Activated CD4-positive, alpha-beta T cell treated with anti-CD3 and anti-CD28 coated beads, Interleukin-2, amount 10 ng/mL, durations not matched to agents 24 days and 14 days (primary cell): Measurements from ENCODE around the gene ABL2. TPM values are rescaled to one million over a fixed set of nuclear protein-coding genes. Genes with fewer than 3 reads are reported as not detected.
"Not testable (repeated sequence)": the region's sequence is repeated elsewhere in the genome, so short reads cannot be mapped to it uniquely, and the experiment has no call there.

Experiments used
- DNase-seq: peaks from one replicate; pipeline ENCODE4 v3.0.0; 2022
- H3K27ac Mint-ChIP-seq: one replicate; pipeline ENCODE4 v1.8.0; 2022; ENCODE audit warnings: mild to moderate bottlenecking, mixed read lengths
- H3K27me3 Mint-ChIP-seq: one replicate; pipeline ENCODE4 v1.8.0; 2022; ENCODE audit warnings: mixed read lengths
- H3K36me3 Mint-ChIP-seq: one replicate; pipeline ENCODE4 v1.8.0; 2022; ENCODE audit warnings: low read depth, mild to moderate bottlenecking, mixed read lengths
- H3K4me1 Mint-ChIP-seq: one replicate; pipeline ENCODE4 v1.8.0; 2021; ENCODE audit warnings: mixed read lengths
- H3K4me3 Mint-ChIP-seq: one replicate; pipeline ENCODE4 v1.8.0; 2022; ENCODE audit warnings: mild to moderate bottlenecking, moderate library complexity, mixed read lengths
- H3K9me3 Mint-ChIP-seq: one replicate; pipeline ENCODE4 v1.8.0; 2021; ENCODE audit warnings: mixed read lengths
- intact Hi-C: fragments of 100-400 bp; cut with micrococcal nuclease; formaldehyde crosslinking; loops from one replicate; pipeline ENCODE4 v1.15.1; 2023
- total RNA-seq: library from RNA; stranded (reverse); gene quantifications from 2 replicates; pipeline ENCODE4 v1.2.3, GENCODE V29; 2022

Gene ABL2
- total RNA-seq, 1 donor from 2014 or later = 11.1 TPM

DNA sequence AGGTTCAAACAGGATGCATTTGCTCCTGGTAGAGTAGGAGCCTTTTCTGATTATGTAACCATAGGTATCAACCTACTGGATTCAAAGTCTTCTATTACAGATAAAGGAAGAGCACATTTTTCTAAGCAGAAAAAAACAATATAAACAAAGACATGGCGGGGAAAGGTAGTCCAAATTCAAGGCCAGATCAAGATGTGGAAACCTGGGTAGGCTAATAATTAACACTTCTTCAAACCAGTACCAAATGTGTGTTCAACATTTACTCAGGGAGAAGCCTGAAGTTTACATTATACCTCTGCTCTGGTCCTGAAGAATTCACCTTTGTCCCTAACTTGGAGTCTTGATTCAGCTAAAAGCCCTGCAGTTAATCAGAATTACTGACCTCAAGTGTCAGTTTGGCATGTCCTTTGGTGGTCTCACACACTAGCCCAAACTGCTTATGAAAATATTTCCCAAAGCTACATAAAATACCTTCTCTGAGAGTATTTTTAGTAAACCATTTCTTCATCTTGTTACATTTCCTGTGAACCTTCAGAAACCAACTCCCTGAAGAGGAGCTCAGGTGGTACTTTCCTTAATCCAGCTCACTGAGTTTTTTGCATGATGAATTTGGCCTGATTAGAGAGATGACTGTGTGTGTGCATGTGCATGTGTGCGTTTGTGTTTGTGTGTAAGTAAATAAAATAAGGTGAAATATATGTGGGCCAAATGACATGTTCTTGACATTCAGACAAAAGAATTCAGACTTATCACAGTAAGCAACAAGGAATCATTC, 77.4 kb downstream of the ABL2 start:
- no peak for DNase-seq
- H3K27ac Mint-ChIP-seq = no peak overlapping the region
- no peaks in the 10 kb centered on the region for H3K36me3 Mint-ChIP-seq
- no peaks in the 10 kb centered on the region for H3K9me3 Mint-ChIP-seq
- H3K4me1 Mint-ChIP-seq = peaks cover 7% of the 10 kb centered on the region
- no peaks in the 10 kb centered on the region for H3K27me3 Mint-ChIP-seq
- intact Hi-C loops = no loop called here
- no peak overlapping the region for H3K4me3 Mint-ChIP-seq

DNA sequence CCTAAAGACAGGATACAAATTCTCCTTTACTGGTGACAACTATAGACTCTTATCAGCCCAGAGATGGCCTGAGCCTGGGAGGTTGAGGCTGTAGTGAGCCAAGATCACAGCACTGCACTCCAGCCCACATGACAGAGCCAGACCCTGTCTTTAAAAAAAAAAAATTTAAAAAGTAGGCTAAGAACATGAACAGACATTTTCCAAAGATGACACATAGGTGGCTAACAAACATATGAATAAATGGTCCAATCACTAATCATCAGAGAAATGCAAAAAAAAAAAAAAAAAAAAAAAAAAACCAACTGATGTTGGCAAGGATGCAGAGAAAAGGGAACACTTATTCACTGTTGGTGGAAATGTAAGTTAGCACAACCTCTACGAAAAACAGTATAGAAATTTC, 82.6 kb downstream of the ABL2 start:
- no peak for DNase-seq
- no peaks in the 10 kb centered on the region for H3K27me3 Mint-ChIP-seq
- H3K27ac Mint-ChIP-seq = no peak overlapping the region
- intact Hi-C loops = no loop called here
- H3K36me3 Mint-ChIP-seq = no peaks in the 10 kb centered on the region
- H3K4me1 Mint-ChIP-seq = peaks cover 12% of the 10 kb centered on the region
- no peak overlapping the region for H3K4me3 Mint-ChIP-seq
- no peaks in the 10 kb centered on the region for H3K9me3 Mint-ChIP-seq

DNA sequence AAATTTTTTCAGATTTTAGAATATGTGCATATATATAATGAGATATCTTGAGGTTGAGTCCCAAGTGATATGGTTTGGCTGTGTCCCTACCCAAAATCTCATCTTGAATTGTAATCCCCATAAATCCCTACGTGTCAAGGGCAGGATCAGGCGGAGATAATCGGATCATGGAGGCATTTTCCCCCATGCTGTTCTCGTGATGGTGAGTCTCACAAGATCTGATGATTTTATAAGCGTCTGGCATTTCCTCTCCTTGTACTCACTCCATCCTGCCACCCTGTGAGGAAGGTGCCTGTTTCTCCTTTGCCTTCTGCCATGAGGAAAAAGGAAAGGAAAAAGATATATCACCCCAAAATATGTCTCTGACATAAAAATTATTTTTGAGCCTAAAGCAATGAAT, 83.0 kb downstream of the ABL2 start:
- Mint-ChIP-seq H3K27ac (no peak overlapping the region), H3K4me1 (peaks cover 17% of the 10 kb centered on the region), H3K27me3 (no peaks in the 10 kb centered on the region), H3K36me3 (no peaks in the 10 kb centered on the region), H3K9me3 (no peaks in the 10 kb centered on the region), H3K4me3 (no peak overlapping the region)
- DNase-seq = no peak
- intact Hi-C loops = no loop called here

DNA sequence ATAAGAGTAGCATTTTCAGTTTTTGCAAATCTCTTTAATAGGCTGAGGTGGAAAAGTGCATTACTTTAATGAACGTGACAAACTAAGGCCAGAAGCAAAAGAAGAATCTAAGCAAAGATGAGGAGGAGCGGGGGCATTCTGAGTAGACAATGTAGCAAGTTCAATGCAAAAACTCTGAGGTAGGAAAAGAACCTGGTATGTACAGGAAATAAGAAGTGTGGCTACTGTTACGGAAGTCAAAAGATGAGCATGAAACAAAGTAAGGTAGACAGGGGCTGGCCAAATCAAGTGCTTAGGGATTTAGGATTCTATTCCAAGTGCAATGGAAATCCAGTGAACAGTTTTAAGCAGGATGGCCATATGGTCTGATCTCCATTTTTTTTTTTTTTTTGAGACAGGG, 84.0 kb downstream of the ABL2 start:
- intact Hi-C loops = no loop called here
- no peaks in the 10 kb centered on the region for H3K27me3 Mint-ChIP-seq
- no peaks in the 10 kb centered on the region for H3K9me3 Mint-ChIP-seq

DNA sequence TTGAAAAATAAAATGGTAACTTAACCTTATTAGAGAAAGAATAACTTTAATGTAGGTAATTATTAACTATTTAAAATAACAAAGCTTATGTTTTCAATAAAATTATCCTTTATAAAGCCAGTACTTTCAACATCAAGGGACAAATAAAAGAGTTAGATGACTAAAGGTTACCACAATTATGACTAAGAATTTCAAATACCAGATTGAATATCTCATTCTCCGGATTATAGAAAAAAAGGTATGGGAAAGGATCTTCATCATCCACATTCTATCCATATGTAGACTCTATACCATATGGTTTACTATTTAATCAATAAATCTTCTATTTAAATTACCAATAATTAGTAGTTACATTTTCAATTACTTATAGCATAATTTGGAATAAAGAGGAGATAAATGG, 84.9 kb downstream of the ABL2 start:
- peaks cover 30% of the 10 kb centered on the region for H3K4me1 Mint-ChIP-seq
- intact Hi-C loops = loop anchor here (5.0 kb wide), 4 partner anchors 62 to 738 kb away; partner anchors contain the start of genes FAM20B, SOAT1, TOR1AIP1 and TOR3A

More for the DNA sequence above, 84.0 kb downstream of the ABL2 start:
- Mint-ChIP-seq H3K27ac (no peak overlapping the region), H3K36me3 (no peaks in the 10 kb centered on the region), H3K4me3 (no peak overlapping the region), H3K4me1 (peaks cover 23% of the 10 kb centered on the region)
- DNase-seq = no peak

DNA sequence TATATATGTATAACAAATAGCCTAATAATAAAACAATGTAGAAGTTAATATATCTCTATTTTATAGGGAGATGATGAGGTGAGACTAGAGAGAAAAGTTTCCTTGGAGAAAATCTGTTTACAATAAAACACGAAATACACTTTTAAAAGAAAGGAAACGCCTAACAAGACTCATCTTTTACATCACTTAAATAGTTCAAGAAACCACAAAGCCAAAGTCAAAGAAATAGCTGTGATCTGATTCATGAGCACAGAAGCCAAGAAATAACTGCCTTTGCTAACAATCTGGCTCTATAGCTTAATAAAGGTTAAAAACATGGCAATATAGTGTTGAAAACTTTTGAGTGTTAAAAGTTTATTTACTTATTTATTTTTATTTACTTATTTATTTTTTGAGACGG, 86.2 kb downstream of the ABL2 start:
- Mint-ChIP-seq H3K4me1 (peaks cover 30% of the 10 kb centered on the region), H3K27me3 (no peaks in the 10 kb centered on the region), H3K9me3 (no peaks in the 10 kb centered on the region), H3K27ac (no peak overlapping the region), H3K4me3 (no peak overlapping the region), H3K36me3 (peaks cover 2% of the 10 kb centered on the region)
- DNase-seq = no peak
- intact Hi-C loops = loop anchor here (5.0 kb wide), 4 partner anchors 61 to 739 kb away; partner anchors contain the start of genes FAM20B, SOAT1, TOR1AIP1 and TOR3A

More for the DNA sequence above, 84.9 kb downstream of the ABL2 start:
- no peak overlapping the region for H3K27ac Mint-ChIP-seq
- no peaks in the 10 kb centered on the region for H3K27me3 Mint-ChIP-seq
- no peak overlapping the region for H3K4me3 Mint-ChIP-seq
- H3K9me3 Mint-ChIP-seq = no peaks in the 10 kb centered on the region
- H3K36me3 Mint-ChIP-seq = no peaks in the 10 kb centered on the region
- DNase-seq = no peak

DNA sequence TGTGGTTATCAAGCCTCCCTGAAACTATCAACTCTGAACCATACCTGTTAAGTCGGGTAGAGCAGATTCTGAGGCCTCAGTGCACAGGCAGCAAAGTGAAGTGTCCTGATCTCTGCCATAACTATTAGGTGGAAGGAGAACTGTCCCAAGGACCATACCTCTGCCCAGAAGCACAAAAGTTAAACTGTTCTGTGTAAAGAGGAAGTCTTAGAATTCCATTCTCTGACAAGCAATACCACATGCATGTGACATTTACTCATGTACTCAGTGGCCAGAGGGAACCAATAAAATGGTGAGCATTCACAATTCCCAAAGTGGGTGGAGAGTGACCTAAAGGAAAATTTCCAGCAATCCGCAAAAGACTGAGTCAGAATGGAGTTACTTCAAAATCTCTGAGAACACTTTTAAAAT, 86.6 kb downstream of the ABL2 start:
- peak overlapping the region; percentile 81 for H3K27ac Mint-ChIP-seq
- no peaks in the 10 kb centered on the region for H3K9me3 Mint-ChIP-seq
- intact Hi-C loops = loop anchor here (1.0 to 5.0 kb wide), 6 partner anchors 14 to 739 kb away; partner anchors contain the start of genes FAM20B, SOAT1, TOR1AIP1 and TOR3A
- no peaks in the 10 kb centered on the region for H3K27me3 Mint-ChIP-seq
- H3K36me3 Mint-ChIP-seq = peaks cover 2% of the 10 kb centered on the region
- peak overlapping the region; percentile 63 for H3K4me3 Mint-ChIP-seq
- DNase-seq = no peak
- H3K4me1 Mint-ChIP-seq = peaks cover 30% of the 10 kb centered on the region

DNA sequence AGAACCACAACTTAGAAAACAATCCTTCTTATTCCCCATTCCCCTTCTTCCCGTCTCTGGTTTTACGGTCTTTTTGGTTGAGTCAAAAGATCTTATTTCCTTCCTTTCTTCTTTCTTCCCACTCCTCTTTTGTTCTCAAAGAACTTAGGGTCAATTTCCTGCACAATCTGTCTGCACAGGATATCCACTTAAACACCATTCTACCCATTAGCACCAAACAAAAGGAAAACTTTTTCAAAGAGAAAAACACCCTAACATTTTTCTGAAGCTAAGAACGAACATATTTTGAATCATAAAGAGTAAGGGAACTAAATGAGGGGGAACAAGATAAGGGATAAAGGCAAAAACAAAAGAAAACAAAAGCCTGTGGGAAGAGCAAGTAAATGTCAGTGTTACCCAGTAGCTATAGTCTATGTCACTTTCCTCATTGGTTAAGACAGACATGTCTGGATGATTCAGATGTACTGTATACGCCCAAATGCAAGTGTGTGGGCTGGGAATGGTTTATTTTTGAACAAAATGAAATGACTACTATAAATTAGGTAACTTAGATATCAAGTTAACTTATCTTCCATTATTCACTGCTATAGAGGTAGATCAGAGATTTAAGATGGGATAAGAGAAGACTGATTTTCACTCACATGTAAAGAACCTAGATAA, 87.8 kb downstream of the ABL2 start:
- Mint-ChIP-seq H3K9me3 (no peaks in the 10 kb centered on the region), H3K4me1 (peaks cover 28% of the 10 kb centered on the region), H3K27ac (peak overlapping the region; percentile 88), H3K36me3 (peaks cover 2% of the 10 kb centered on the region), H3K4me3 (peak overlapping the region; percentile 74), H3K27me3 (no peaks in the 10 kb centered on the region)
- intact Hi-C loops = loop anchor here (1.0 to 5.0 kb wide), 6 partner anchors 12 to 741 kb away; partner anchors contain the start of genes FAM20B, SOAT1, TOR1AIP1 and TOR3A
- no peak for DNase-seq

DNA sequence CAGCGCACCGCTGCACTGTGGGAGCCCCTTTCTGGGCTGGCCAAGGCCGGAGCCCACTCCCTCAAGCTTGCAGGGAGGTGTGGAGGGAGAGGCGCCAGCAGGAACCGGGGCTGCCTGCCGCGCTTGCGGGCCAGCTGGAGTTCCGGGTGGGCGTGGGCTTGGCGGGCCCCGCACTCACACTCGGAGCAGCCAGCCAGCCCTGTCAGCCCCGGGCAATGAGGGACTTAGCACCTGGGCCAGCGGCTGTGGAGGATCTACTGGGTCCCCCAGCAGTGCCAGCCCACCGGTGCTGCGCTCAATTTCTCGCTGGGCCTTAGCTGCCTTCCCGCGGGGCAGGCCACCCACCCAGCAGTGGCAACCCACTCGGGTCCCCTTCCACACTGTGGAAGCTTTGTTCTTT, 90.7 kb downstream of the ABL2 start:
- H3K9me3 Mint-ChIP-seq, H3K4me3 Mint-ChIP-seq, H3K36me3 Mint-ChIP-seq, DNase-seq, H3K27ac Mint-ChIP-seq, intact Hi-C loops, H3K27me3 Mint-ChIP-seq: not testable (repeated sequence)
- H3K4me1 Mint-ChIP-seq = peaks cover 25% of the 10 kb centered on the region

DNA sequence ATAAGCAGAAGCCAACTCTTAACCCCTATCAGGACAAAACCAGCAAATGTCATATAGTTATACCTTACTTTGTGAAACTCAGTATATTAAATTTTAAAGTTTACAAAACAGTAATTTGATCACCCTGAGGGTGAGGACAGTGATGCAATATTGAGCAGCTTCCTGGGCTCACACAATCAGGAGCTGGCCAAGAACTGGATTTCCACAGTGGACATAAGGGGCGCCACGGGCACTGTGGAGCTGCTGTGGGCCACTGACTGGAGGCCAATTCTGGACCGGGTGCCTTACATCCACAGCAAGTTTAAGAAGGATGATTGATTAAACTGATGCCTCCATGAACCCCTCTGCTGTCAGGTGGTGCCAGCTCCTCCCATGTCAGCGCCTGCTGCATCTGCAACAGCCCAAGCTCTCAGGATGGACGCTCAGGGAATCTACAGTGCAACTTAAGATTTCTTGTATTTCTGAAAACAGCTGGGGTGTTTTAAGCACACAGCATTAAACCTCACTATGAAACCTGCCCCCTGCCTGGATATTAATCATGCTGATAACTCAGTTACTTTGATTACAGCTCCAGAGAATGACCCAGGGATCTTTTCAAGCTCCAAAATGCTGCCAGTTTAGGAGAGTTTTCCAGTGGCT, 91.7 kb downstream of the ABL2 start:
- peaks cover 2% of the 10 kb centered on the region for H3K36me3 Mint-ChIP-seq
- no peak for DNase-seq
- H3K4me3 Mint-ChIP-seq = no peak overlapping the region
- peaks cover 21% of the 10 kb centered on the region for H3K4me1 Mint-ChIP-seq
- no peaks in the 10 kb centered on the region for H3K9me3 Mint-ChIP-seq
- no peaks in the 10 kb centered on the region for H3K27me3 Mint-ChIP-seq
- no peak overlapping the region for H3K27ac Mint-ChIP-seq
- intact Hi-C loops = no loop called here

DNA sequence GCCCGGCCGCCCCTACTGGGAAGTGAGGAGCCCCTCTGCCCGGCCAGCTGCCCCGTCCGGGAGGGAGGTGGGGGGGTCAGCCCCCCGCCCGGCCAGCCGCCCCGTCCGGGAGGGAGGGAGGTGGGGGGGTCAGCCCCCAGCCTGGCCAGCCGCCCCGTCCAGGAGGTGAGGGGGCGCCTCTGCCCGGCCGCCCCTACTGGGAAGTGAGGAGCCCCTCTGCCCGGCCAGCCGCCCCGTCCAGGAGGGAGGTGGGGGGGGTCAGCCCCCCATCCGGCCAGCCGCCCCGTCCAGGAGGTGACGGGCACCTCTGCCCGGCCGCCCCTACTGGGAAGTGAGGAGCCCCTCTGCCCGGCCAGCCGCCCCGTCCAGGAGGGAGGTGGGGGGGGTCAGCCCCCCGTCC, 93.8 kb downstream of the ABL2 start:
- H3K4me3 Mint-ChIP-seq, H3K27ac Mint-ChIP-seq, H3K27me3 Mint-ChIP-seq, DNase-seq, intact Hi-C loops, H3K9me3 Mint-ChIP-seq, H3K36me3 Mint-ChIP-seq: not testable (repeated sequence)
- H3K4me1 Mint-ChIP-seq = peaks cover 13% of the 10 kb centered on the region

DNA sequence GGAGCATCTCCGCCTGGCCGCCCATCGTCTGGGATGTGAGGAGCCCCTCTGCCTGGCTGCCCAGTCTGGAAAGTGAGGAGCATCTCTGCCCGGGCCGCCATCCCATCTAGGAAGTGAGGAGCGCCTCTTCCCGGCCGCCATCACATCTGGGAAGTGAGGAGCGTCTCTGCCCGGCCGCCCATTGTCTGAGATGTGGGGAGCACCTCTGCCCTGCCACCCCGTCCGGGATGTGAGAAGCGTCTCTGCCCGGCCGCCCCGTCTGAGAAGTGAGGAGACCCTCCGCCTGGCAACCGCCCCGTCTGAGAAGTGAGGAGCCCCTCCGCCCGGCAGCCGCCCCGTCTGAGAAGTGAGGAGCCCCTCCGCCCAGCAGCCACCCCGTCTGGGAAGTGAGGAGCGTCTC, 94.3 kb downstream of the ABL2 start:
- H3K4me3 Mint-ChIP-seq, intact Hi-C loops, DNase-seq, H3K27ac Mint-ChIP-seq, H3K9me3 Mint-ChIP-seq, H3K36me3 Mint-ChIP-seq, H3K27me3 Mint-ChIP-seq: not testable (repeated sequence)
- H3K4me1 Mint-ChIP-seq = peaks cover 13% of the 10 kb centered on the region

DNA sequence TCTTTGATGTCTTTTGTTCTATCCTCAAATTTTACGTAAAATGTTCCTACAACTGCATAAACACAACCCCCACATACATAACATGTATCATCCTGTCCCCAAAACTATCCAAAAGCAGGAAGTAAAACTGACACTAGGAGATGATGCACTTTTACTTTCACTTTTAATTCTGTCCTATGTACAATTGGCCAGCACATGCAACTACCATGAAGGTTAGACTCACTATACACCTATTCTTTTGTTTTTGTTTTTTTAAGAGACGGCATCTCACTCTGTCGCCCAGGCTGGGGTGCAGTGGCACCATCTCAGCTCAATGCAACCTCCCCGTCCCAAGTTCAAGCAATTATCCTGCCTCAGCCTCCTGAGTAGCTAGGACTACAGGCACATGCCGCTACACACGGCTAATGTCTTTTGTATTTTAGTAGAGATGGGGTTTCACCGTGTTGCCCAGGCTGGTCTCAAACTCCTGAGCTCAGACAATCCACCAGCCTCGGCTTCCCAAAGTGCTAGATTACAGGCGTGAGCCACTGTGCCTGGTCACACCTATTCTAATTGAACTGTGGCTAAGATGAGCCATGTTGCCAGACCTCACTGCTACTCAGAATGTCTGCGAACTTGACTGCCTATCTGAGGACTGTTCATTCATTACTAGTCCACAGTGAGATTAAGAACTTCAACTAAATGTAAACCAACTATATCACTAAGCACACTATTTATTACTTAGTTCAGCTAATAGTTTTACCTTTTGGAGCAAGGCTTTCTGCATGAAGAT, 99.6 kb downstream of the ABL2 start:
- peak overlapping the region; percentile 97 for H3K27ac Mint-ChIP-seq
- peaks cover 14% of the 10 kb centered on the region for H3K36me3 Mint-ChIP-seq
- H3K9me3 Mint-ChIP-seq = no peaks in the 10 kb centered on the region
- intact Hi-C loops = loop anchor here (1.0 to 2.0 kb wide), 6 partner anchors 12 to 235 kb away; partner anchors contain the start of genes AXDND1 and TOR3A
- DNase-seq = peak; percentile 78
- peak overlapping the region; percentile 85 for H3K4me3 Mint-ChIP-seq
- H3K27me3 Mint-ChIP-seq = no peaks in the 10 kb centered on the region
- H3K4me1 Mint-ChIP-seq = peaks cover 26% of the 10 kb centered on the region
